HuH-7 (cell line): Measurements from ENCODE around the gene NDUFV3.
A peak's percentile ranks its signal among the peaks of the same experiment; 100 is the strongest.
"Not testable (repeated sequence)": the region's sequence is repeated elsewhere in the genome, so short reads cannot be mapped to it uniquely, and the experiment has no call there.

ENCODE experiments used
- DNase-seq: peaks from one replicate; pipeline ENCODE4 v3.0.0; 2011; ENCODE audit warnings: low spot score

The NDUFV3 gene

DNA sequence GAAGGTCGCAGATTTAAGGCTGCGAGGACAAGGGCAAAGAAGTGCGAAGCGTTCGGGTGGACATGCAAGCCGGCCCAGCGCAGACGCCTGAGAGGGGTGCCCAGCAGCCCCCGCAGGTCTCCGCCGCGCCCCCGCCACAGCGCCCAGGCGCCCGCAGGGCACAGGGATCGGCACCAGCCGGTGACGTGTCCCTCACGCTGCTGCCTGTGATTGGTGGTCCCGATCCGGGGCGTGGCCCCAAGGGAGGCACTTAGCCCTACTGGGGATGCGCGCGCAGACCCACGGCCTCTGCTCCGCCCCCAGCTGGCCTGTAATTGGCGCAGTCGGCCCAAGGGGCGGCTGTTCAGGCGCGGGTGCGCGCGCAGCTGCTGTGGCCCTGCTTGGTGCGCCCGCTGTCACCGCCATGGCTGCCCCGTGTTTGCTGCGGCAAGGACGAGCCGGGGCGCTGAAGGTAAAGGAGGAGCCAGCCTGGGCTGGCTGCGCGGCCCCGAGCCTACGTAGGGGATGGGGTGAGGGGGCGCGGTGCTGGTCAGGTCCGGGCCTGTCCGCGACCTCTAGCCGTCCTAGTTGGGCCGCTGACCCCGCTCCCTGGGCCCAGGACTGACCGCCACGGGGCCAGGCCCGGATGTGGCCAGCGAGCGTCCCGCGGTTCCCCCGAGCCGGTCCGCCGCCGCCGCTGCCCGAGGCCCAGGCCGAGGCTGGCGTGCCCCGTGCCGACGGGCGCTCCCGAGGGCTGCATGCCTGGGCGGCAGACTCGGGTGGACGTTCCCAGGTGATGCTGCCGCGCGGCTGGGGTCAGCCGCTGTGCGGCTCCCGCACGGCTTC is at the start of gene NDUFV3:
Gene NDUFV3, plus strand, starts transcription at position 379 of the 825 bp plus-strand sequence. Its CDS starts 25 bp downstream, at position 404.
- peak; percentile 96 for DNase-seq

- no peak for DNase-seq
These were observed 48.5 kb upstream of the NDUFV3 start for GRCh38 chr21:42844411-42845113.

GRCh38 chr21:42845296-42845965 is 47.7 kb upstream of the NDUFV3 start:
- DNase-seq = no peak

DNA sequence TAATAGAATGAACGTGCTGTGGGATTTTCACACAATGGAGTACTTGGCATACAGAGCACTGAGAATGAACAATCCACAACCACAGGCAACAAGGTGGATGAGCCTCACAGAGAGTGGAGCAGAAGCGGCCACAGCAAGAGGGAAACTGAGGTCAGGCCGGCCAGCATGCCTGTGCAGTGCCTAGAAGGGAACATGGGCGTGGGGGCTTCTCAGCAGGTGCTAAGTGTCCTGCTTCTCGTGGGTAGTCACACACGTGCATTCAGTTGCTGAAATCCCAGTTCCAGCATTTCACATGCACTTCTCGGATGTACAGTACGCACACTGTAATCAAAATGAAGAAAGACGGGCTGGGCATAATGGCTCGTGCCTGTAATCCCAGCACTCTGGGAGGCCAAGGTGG is 46.9 kb upstream of the NDUFV3 start:
- DNase-seq = no peak

DNA sequence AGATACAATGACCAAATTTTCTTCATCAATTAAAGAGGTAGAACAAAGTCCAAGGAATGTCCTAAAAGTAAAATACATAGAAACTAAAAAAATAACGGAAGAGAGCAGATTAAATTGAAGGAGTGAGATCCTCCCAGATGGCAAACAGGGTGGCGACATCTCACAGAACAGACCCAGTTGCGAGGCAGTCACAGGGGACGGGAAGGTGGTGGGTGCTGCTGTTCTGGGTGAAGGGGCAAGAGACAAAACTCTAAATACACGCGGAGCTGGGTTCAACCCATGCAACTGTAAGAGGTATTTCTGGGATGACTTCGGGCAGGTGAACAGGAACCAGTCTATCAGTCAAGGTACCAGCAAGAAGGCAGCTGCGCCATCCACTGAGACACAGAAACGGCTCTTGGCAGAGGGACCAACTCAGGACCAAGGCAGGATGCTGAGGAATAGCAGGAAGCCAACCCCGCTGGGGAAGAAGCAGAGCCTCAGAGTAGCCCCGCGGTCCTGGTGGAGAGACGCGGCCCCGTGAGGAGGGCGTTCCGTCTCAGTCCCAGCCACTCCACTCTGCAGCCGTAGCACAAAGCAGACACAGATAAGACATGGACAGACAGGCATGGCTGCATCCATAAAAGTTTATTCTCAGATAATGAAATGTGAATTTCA is 45.9 kb upstream of the NDUFV3 start:
- DNase-seq = no peak

GRCh38 chr21:42847726-42848125 is 45.4 kb upstream of the NDUFV3 start:
- DNase-seq = no peak

DNA sequence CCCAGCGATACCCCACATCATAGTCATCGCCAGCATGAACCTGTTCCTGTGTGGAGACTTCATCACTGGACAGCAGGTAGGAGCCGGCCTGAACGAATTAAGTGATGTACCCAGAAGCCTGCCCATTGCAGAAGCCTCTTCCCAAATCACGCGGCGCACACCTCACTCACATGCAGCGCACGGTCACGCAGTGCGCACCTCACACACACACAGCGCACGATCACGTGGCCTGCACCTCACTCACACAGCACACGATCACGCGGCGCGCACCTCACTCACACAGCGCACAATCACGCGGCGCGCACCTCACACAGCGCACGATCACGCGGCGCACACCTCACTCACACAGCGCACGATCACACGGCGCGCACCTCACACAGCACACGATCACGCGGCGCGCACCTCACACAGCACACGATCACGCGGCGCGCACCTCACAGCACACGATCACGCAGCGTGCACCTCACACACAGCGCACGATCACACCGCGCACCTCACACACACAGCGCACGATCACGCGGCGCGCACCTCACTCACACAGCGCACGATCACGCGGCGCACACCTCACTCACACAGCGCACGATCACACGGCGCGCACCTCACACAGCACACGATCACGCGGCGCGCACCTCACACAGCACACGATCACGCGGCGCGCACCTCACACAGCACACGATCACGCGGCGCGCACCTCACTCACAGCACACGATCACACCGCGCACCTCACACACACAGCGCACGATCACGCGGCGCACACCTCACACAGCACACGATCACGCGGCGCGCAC is 44.8 kb upstream of the NDUFV3 start:
- DNase-seq = not testable (repeated sequence)

DNA sequence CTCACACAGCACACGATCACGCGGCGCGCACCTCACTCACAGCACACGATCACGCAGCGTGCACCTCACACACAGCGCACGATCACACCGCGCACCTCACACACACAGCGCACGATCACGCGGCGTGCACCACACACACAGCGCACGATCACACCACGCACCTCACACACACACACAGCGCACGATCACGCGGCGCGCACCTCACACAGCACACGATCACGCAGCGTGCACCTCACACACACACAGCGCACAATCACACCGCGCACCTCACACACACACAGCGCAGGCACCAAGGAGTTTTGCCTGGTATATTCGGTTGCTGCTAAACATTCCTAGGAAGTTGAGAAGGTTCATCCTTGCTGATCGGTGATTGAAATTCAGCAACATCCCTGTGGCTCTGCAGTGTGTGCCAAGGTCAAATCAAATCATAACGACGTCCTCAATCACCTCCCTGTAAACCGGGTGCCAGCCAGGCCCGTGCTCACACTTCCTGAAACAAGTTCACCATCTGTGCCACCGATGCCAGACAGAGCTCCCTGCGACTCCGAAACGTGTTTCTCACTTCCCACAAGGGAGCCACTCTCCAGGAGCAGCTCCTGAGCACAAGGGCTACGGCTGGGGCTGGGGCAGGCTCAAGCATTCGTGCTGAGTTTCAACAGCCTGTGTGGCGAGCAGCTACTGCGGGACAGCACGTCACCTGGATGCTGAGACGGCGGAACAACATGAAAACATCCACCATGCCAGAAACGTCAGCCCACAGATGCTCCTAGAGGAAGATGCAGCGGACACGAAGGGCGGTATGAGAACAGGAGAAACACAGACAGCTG is 44.0 kb upstream of the NDUFV3 start:
- DNase-seq = no peak

GRCh38 chr21:42849759-42850412 is 43.2 kb upstream of the NDUFV3 start:
- no peak for DNase-seq

- no peak for DNase-seq
These were observed 42.6 kb upstream of the NDUFV3 start for GRCh38 chr21:42850463-42850862.

DNA sequence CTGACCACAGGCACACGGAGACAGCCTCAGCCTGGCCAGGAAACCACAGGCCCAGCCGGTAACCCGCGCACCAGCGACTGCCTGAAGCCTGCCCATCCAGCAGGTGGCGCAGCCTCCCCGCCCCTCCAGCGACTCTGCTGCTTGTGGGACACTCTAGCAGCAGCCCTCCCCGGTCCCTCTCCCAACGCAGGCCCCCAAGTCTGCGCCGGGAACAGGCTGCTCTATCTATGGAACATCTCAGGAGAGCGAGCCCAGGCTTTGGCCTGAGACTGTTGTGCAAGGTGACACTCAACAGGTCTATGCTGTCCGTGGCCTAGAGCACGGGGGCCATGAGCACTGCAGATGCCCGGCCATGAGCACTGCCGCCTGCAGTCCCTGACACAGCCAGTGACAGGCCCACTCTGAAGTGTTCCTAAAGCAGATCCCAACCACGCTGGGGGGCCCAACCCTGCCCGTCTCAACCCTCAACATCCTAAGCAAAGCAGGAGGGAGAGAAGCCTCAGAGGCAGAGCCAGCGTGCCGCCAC is 42.2 kb upstream of the NDUFV3 start:
- peak; percentile 72 for DNase-seq

DNA sequence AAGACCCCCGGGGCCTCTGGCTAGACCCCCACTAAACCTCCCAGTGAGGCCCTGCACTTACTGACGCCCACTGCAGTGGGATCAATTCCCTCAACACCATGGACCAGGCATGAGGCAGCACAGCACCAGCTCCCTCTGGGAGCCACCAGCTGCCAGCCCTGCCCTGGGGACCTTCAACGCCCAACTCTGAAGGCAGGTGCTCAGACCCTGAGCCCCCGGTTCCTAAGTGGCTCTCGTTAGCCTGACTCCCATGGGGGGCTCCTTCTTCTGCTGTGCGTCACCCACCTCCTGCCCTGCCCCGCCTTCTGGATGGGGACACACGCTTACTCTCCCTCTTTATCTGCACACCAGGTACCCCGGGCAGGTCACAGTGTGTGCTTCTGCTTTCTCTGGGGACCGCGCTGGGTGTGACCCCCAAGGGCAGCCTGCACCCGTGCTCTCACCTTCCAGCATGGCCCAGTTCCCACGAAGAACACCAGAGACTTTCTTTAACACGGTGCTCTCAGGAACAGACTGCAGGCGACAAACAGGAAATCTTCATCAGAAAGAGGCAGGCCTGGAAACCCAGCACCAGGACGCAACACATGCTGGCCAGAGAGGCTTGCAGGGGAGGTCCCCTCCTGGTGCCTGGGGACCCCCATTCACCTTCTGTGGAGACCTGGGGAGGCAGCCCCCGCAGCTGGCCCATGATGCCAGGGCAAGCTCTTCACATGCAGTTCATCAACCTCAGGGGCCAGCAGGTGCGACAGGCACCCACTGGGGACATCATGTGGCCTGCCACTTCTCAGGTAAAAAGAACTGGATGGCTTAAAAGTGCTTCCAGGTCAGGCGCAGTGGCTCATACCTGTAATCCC is 41.1 kb upstream of the NDUFV3 start:
- no peak for DNase-seq

GRCh38 chr21:42852925-42853570 is 40.1 kb upstream of the NDUFV3 start:
- DNase-seq = no peak

GRCh38 chr21:42853621-42854020 is 39.5 kb upstream of the NDUFV3 start:
- no peak for DNase-seq

DNA sequence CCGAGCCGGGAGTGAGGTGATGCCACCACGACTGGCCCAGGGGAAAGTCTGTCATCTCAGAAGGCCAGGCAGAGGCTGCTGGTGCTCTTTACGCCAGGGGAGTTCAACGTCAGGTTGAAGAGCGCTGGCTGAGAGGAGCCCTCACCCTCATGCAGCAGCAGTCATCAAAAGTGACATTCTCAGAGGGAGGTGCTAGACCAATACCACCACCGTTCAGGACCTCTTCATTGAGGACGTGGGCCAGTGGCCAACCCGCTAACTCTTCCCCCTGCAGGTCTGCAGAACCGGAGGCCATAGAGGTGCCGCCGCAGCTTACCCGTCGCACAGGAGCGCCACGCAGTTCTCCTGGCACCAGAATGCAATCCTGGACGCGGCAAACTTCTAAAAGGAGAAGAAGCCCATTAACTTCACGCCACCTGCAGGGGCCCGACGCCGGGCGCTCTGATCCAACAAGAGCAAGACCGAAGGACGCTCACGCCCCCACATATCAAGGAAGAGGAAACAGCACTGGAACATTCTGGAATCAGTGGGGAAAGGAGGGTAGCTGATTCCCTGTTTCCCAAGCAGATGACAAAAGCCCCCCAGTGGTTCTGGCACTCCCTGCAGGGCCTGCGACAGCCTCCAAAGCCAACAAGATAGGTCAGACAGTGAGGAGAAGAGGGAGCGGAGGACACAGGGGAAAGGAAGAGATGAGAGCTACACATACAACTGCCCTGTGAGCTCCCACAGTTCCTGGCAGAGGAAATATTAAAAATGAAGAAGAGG is 38.7 kb upstream of the NDUFV3 start:
- no peak for DNase-seq

DNA sequence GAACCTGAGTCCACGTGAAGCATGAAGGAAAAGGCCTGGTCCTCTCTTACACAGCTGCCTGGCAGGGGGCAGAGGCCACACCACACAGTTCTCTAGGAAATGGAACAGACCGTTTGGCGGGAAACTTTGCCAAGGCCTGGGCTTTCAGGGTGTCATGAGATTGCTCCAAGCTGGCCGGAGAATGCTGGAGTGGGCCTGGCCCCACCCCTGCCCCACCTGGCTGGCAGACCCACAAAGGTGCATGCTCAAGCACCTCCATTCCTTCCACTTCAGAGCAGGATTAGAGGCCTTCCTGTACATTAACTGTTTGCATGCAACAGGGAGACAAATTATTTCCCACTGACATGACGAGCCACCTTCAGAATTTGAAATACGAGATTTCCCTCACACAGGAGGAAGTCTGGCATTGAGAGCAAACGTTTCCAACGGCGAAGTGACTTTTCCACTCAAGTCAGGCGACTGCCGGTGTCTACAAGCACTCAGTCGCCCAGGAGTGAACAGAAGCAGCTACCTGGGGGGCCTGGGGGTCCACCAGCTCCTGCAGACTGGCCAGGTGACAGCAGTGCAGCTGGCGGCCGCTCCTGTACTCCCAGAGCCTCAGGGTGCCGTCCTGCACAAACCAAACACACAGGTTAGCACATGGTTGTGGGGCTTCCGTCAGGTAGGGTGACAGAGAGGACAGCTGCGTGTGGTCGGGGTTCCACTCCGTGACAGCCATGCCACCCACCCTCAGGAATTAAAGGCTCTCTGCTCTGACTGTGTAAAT is 37.8 kb upstream of the NDUFV3 start:
- DNase-seq = no peak

GRCh38 chr21:42855937-42856335 is 37.2 kb upstream of the NDUFV3 start:
- DNase-seq = no peak
